Hair follicle dermal papilla cell (primary cell): ENCODE measurements around the gene FNDC10. TPM values are rescaled to one million over a fixed set of nuclear protein-coding genes. Genes with fewer than 3 reads are reported as not detected.

Experiments
- total RNA-seq: library from RNA; depleted of rRNA; stranded (reverse); fragments of >200 nt; gene quantifications from 2 replicates; pipeline ENCODE4 v1.2.3, GENCODE V29; 2012

FNDC10 gene
- 2.4 and 2.6 TPM in 2 replicates for total RNA-seq

DNA sequence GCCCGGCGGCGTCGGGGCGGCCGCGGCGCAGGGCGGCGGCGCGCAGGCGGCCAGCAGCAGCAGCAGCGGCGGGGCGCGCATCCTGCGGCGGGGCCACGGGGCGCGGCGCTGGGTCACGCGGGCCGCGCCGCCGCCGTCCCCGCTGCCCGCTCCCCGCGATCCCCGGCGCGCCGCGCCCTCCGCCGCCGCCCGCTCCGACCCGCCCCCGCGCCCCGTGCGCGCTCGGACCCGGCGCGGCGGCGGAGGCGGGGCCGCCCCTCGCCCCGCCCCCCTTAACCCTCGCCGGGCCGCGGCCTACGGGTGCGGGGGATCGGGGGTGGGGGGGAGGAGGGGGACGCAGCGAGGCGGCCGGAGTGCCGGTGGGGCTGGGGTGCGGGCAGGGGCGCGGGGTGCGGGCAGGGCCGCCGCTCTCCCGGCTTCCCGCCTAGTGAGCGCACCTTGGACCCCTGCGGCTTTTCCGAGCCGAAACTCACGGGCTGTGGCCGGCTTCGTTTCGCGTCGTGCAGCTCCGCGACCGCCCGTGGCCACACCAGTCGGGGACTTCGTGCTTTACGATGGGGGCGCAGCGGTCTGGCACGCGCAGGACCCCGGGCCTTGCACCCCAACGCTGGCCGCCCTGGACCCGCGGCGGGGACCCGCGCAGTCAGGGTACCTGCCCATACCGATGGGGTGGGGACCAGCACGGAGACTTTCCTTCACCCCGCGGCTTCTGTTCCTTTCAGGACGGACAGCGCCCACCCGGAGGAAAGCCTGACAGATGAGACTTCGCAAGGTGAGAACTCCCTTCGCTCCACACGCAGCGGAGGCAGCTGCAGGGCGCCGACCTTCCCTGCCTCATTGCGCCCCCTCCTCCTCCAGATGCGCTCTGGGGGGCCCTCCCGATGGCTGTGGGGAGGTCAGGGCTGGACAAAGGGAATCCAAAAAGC is at the start of gene FNDC10:
Gene FNDC10, minus strand, starts transcription at position 201 of the 926 bp plus-strand sequence. Its CDS starts 120 bp downstream, at position 81.

GRCh38 chr1:1631782-1632420 is 32.0 kb upstream of the FNDC10 start, which contains the start of gene MMP23B:
Gene MMP23B, plus strand, starts transcription at chr1:1632173. Its CDS starts 46 bp downstream, at chr1:1632219.

DNA sequence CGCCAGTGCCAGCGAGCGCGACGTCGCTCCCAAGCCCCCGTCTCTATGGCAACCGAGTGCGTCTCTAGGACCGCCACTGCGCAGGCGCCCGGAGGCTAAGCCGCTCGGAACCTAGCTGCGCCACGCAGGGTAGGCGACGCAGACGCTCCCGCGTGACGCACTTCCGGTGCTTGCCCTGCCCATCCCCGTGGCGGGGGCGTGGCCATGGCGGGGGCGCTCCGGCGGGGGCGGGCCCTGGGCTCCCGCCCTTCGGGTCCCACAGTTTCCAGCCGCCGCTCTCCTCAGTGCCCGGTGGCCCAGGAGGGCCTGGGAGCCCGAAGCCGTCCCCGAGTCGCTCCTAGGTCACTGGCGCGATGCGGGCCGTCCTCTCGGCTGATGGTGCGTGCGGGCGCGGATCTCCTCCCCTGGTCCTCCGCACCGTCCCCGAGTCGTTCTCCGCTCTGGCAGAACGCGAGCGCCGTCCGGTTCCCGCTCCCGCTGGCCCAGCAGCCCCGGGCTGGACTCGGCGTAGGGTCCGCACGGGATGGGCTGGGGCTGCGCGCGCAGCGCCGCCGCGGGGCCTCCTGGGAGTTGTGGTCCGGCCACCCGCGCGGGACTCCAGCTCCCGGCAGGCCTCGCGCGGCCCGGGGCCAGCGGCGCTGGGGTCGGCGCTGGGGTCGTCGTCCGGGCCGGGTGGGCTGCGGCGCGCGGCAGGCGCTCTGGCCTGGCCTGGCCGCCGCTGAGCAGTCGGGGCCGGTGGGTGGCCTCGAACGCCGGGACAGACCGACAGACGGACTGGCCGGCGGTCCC is 15.5 kb upstream of the FNDC10 start, which contains the start of gene MIB2:
Gene MIB2, plus strand, starts transcription at position 245 of the 789 bp plus-strand sequence. CDS start 7,953 bp downstream, outside the sequence.

DNA sequence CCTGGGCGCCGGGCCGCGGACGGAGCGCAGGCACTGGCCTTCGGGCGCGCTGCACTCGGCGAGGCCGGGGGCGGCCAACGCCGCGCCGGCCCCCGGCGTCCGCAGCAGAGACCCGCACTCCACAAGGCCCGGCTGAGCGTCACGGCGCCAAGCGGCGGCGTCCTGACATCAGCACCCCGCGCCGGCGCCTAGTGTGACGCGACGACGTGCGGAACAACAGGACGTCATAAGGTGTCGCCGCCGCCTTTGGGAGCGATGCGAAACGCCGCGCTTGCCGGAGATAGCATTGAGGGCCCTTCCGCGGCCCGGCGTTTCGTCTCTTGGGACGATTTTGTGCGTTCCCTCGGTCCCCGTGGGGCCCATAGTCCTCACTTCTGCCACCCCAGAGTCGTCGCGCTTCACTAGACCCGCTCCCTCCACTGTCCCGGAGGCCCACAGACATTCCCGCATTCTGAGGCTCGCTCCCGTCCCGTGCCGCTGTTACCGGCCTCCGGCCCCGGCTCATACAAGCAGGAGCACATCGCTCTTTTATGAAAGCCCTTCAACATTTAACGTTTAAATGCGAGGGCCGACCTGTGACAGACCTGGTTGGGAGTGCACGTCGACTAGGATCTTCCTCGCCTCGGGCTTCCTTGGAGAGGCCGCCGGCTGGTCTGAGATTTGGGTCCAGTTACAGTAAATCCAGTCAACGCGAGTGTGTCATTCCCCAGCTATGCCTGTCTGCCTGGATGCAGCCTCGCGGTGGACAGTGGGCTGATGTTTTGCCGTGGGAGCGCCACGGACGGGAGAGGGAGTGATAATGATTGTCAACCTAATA is 25.0 kb downstream of the FNDC10 start, which contains the start of gene SSU72:
Gene SSU72, minus strand, starts transcription at position 143 of the 817 bp plus-strand sequence. CDS start 306 bp downstream, outside the sequence.

Other genes with a start within 250 kb of the FNDC10 start
- 621 and 684 TPM in 2 replicates for gene MXRA8, start 241.6 kb downstream of the FNDC10 start, total RNA-seq
- gene AURKAIP1, start 224.9 kb downstream of the FNDC10 start, total RNA-seq: 37.2 and 56.3 TPM in 2 replicates
- gene CCNL2, start 200.8 kb downstream of the FNDC10 start, total RNA-seq: 126 and 152 TPM in 2 replicates
- 47.4 and 54.9 TPM in 2 replicates for gene MRPL20, start 192.8 kb downstream of the FNDC10 start, total RNA-seq
- 0.81 and 0.85 TPM in 2 replicates for gene ANKRD65, start 178.9 kb downstream of the FNDC10 start, total RNA-seq
- 2.4 and 3.4 TPM in 2 replicates for gene VWA1, start 164.4 kb downstream of the FNDC10 start, total RNA-seq
- under 0.01 TPM in 2 replicates for gene ATAD3C, start 150.4 kb downstream of the FNDC10 start, total RNA-seq
- gene ATAD3B, start 128.4 kb downstream of the FNDC10 start, total RNA-seq: 12.8 and 18.0 TPM in 2 replicates
- gene ATAD3A, start 88.0 kb downstream of the FNDC10 start, total RNA-seq: 26.9 and 27.2 TPM in 2 replicates
- gene TMEM240, start 59.5 kb downstream of the FNDC10 start, total RNA-seq: 4.7 and 6.7 TPM in 2 replicates
- gene SSU72, start 25.3 kb downstream of the FNDC10 start, total RNA-seq: 75.3 and 79.8 TPM in 2 replicates
- 57.0 and 72.5 TPM in 2 replicates for gene MIB2, start 15.4 kb upstream of the FNDC10 start, total RNA-seq
- gene MMP23B, start 32.0 kb upstream of the FNDC10 start, total RNA-seq: 0.24 and 0.49 TPM in 2 replicates
- gene CDK11B, start 58.9 kb upstream of the FNDC10 start, total RNA-seq: 5.6 and 7.0 TPM in 2 replicates
- 50.2 and 65.4 TPM in 2 replicates for gene SLC35E2B, start 92.7 kb upstream of the FNDC10 start, total RNA-seq
- 12.5 and 16.9 TPM in 2 replicates for gene CDK11A, start 124.2 kb upstream of the FNDC10 start, total RNA-seq
- gene NADK, start 178.3 kb upstream of the FNDC10 start, total RNA-seq: 77.8 and 86.5 TPM in 2 replicates